Ishikawa (cell line): ENCODE data around the gene CCDC149.

Experiments used
- CEBPB ChIP-seq: IDR thresholded peaks from 2 replicates; pipeline ENCODE4 v1.6.1; 2012
- EP300 ChIP-seq: IDR thresholded peaks from 2 replicates; pipeline ENCODE4 v1.6.1; 2012; ENCODE audit warnings: borderline replicate concordance
- MAX ChIP-seq: IDR thresholded peaks from 2 replicates; pipeline ENCODE4 v1.6.1; 2012
- RAD21 ChIP-seq: IDR thresholded peaks from 2 replicates; pipeline ENCODE4 v1.6.1; 2012; ENCODE audit warnings: low read depth
- YY1 ChIP-seq: IDR thresholded peaks from 2 replicates; pipeline ENCODE4 v1.6.1; 2012; ENCODE audit warnings: low read depth
- TF ChIP-seq, protein P1 (sequence below): IDR thresholded peaks from 2 replicates; pipeline ENCODE4 v1.6.1; 2012; ENCODE audit warnings: low read depth, mild to moderate bottlenecking

DNA sequence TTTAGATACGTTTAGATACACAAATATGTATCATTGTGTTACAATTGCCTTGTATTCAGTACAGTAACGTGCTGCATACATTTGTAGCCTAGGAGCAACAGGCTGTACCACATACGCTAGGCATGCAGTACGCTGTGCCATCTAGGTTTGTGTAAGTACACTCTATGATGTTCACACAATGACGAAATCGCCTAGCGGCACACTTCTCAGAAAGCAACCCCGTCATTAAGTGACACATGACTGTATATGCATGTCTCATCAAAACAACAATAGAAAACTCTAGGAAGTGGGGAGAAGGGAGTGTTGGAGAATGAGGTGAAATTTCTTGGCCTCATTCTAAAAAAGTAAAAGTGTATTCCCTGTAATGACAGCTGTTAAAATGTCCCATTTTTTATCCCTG, 32.7 kb downstream of the CCDC149 start:
- no peak for TF ChIP-seq EP300
- TF ChIP-seq RAD21, result no peak
- no peak for TF ChIP-seq MAX
- TF ChIP-seq, protein P1, sequence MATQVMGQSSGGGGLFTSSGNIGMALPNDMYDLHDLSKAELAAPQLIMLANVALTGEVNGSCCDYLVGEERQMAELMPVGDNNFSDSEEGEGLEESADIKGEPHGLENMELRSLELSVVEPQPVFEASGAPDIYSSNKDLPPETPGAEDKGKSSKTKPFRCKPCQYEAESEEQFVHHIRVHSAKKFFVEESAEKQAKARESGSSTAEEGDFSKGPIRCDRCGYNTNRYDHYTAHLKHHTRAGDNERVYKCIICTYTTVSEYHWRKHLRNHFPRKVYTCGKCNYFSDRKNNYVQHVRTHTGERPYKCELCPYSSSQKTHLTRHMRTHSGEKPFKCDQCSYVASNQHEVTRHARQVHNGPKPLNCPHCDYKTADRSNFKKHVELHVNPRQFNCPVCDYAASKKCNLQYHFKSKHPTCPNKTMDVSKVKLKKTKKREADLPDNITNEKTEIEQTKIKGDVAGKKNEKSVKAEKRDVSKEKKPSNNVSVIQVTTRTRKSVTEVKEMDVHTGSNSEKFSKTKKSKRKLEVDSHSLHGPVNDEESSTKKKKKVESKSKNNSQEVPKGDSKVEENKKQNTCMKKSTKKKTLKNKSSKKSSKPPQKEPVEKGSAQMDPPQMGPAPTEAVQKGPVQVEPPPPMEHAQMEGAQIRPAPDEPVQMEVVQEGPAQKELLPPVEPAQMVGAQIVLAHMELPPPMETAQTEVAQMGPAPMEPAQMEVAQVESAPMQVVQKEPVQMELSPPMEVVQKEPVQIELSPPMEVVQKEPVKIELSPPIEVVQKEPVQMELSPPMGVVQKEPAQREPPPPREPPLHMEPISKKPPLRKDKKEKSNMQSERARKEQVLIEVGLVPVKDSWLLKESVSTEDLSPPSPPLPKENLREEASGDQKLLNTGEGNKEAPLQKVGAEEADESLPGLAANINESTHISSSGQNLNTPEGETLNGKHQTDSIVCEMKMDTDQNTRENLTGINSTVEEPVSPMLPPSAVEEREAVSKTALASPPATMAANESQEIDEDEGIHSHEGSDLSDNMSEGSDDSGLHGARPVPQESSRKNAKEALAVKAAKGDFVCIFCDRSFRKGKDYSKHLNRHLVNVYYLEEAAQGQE, result no peak
- no peak for TF ChIP-seq CEBPB
- TF ChIP-seq YY1, result no peak
